Hematopoietic multipotent progenitor cell (in vitro differentiated cells): Measurements from ENCODE around the gene GGT6. TPM values are rescaled to one million over a fixed set of nuclear protein-coding genes. Genes with fewer than 3 reads are reported as not detected.
A peak's percentile ranks its signal among the peaks of the same experiment; 100 is the strongest.

Source experiments
- DNase-seq, 3 donors: peaks; one replicate each; pipeline ENCODE4 v3.0.0-alpha.2; 2011 to 2015; ENCODE audit warnings: low read depth in 2 of 3, low spot score in 2 of 3
- total RNA-seq: library from RNA; depleted of rRNA; stranded (reverse); fragments of >200 nt; gene quantifications from one replicate; pipeline ENCODE4 v1.2.3, GENCODE V29; 2012

The GGT6 gene
- total RNA-seq, 1 donor: not detected

DNA sequence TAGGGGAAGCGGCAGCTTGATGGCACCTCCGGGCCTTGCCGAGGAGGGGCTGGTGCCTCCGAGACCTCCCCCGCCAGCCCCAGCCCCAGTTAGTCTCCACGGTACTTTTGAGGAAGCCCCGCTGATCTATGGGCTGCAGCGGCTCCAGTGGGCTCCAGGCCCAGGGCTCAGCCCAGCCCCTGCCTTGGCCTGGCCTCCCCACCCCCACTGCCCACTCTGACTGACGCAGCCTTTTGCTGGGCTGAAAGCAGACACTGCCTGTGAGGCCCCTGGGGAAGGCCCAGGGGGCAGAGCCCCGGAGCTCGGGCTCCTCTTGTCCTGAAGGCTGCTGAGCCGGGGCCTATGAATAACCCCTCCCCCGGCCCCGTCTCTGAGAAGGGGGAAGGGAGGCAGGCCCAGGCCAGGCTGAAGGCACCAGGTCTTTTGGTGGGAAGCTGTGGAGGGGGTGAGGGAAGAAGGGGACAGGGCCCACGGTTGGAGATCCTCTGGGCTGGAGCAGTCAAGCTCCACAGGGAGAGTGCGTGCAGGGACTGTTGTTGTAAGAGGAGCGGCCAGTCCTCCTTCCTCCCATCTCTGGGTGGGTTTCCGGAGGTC, 16.4 kb upstream of the GGT6 start:
- DNase-seq: no peak

DNA sequence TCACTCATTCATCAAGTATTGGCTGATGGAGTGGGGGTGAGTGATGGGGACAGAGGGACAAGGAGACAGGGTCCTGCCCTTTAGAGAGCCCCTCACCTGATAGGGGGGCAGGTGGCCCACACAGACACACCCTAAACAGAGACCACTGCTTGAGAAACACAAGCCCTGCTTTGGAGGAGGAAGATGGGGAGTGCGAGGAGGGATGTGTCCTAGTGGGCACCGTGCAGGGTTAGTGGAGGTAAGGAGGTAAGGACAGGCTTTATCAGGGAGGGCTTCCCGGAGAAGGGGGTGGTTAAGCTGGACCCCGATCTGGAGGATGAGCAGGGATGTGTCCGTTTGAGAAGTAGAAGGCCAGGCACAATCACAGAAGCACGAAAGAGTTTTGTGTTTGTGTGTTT, 15.8 kb upstream of the GGT6 start:
- no peak for DNase-seq

DNA sequence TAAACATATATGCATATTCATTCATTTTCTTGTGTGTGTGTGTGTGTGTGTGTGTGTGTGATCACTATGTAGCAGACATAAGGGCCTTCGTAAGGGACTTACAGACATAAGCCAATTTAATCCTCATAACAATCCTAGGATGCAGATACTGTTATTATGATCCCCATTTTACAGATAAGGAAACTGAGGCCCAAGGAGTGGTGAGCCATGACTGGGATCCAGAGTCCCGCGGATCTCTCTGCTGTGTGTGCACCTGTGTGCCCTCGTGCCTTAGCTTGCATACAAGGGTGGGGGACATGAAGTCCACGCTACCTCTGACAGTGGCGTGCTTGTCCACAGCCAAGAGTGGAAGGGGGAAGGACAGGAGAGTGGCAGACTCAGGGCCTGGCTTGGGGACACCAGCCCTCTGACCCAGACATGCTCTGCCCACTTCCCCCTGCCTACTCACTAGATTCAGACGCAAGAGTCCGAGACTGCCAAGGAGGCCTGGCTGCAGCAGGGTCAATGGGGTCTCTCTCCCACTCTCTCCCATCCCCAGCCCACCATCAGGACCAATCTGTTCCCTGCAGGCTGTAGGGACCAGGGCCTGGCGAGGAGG, 14.2 kb upstream of the GGT6 start:
- no peak for DNase-seq

DNA sequence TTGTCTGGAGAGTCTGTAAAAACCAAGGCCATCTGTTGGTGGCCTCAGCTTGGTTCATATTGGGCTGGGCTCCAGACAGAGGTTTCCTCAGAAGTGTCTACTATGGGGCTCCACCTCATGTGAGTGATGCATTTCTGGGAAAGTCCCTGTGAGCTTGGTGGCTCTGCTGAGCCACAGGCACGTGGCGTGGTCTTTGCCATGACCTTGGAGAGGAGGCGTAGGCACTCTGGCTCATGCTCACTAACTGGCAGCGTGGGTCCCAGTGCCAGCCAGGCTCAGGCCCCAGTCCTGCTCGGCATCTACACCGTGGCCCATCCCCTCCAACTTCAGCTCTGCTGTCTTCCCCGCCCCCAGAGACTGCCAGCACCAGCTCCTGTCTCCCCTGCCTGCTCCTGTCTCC, 13.3 kb upstream of the GGT6 start:
- DNase-seq: peak in 2 of 3 donors; percentile 53 to 70

DNA sequence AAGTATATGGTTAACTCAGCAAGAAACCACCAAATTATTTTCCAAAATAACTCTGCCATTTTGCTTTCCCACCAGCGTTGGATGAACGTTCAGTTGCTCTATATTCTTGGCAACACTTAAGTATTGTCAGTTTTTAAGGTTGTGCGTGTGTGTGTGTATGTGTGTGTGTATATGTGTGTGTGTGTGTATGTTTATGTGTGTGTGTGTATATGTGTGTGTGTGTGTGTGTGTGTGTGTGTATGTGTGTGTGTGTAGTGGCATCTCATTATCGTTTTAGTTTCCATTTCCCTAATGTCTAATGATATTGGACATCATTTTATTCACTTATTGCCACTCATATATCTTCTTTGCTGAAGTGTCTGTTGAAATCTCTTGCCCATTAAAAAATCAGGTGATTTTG, 12.7 kb upstream of the GGT6 start:
- DNase-seq: no peak

DNA sequence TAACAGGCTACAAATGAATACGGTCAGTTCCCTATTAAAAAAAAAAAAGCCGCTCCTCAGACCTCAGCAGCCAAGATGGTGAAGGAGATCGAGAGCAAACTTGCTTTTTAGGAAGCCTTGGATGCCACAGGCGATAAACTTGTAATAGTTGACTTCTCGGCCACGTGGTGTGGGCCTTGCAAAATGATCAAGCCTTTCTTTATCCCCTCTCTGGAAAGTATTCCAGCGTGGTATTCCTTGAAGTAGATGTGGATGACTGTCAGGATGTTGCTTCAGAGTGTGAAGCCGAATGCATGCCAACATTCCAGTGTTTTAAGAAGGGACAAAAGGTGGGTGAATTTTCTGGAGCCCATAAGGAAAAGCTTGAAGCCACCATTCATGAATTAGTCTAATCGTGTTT, 11.8 kb upstream of the GGT6 start:
- DNase-seq: no peak

DNA sequence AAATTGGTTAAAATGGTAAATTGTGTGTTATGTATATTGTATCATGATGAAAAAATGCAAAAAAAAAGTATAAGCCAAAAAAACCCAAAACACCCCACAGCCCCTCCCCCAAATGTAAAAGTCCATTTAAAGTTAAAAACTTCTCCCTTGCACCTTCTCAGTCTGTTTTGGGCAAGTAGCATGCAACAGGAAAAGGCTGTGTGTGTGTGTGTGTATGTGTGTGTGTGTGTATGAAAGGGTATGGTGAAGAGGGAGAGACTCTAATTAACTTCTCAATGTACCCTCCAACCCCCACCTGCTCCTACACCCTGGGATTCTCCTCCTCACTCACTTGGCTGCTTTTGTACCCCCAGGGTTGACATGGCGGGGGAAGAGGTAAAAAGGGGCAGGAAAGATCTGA, 9.2 kb upstream of the GGT6 start:
- peak in 1 of 3 donors; percentile 45 for DNase-seq

DNA sequence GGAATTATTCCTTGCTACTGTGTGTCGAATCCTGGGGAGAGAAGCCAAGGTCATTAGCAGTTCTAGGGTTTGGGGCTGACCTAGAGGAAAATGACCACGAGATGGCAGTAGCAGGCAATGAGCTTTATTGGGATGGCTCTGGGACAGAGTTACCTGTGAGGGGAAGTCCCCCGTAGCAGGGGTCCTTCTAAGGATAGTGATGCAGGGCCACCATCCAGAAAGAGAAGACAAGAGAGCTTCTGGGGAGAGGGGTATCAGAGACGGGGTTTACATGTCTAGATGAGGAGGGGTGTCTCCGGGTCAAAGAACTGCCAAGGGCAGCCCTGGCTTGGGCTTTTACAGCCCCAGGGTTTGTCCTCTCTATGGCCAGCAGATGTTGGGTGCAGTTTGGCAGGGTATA, 6.4 kb upstream of the GGT6 start:
- DNase-seq: peak in 2 of 3 donors; percentile 45 to 55

DNA sequence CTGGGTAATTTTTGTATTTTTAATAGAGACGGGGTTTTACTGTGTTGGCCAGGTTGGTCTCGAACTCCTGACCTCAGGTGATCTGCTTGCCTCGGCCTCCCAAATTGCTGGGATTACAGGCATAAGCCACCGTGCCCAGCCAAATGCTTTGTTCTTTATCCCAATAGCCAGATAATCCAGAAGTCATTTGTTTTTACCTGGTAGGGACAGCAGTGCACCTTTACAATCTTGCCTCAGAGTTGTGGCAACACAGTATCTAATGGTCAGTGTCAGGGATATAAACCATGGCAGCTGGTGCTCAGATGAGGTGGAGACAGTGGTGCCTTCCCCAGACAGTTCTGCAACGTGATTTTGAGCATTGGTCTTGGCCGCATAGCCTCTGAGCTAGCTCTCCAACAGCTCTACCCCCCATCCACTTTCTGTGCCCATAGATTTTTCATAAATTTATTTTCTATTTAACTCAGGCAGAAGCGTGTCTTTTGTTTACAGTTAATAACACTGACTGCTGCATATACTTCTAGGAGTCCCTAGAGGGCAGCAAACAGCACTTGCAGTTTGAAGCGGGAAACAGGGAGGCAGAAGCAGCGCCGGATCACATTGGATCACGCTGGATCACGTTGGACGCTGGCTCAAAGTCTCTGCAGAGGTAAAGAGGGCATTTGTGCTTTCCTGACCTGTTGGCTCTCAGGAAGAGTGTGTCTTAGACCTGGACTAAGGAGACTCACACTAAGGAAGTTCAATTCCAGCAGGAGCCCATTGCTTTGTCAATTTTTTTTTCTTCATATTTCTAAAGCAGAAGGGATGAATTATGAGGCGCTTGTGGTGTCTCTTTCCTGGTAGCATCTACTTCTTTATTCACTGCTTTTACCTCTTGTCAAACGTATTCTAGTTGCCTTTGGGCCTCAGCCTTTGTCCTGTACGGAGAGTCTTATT, 5.1 kb upstream of the GGT6 start:
- DNase-seq: peak in 2 of 3 donors; percentile 67 to 80

DNA sequence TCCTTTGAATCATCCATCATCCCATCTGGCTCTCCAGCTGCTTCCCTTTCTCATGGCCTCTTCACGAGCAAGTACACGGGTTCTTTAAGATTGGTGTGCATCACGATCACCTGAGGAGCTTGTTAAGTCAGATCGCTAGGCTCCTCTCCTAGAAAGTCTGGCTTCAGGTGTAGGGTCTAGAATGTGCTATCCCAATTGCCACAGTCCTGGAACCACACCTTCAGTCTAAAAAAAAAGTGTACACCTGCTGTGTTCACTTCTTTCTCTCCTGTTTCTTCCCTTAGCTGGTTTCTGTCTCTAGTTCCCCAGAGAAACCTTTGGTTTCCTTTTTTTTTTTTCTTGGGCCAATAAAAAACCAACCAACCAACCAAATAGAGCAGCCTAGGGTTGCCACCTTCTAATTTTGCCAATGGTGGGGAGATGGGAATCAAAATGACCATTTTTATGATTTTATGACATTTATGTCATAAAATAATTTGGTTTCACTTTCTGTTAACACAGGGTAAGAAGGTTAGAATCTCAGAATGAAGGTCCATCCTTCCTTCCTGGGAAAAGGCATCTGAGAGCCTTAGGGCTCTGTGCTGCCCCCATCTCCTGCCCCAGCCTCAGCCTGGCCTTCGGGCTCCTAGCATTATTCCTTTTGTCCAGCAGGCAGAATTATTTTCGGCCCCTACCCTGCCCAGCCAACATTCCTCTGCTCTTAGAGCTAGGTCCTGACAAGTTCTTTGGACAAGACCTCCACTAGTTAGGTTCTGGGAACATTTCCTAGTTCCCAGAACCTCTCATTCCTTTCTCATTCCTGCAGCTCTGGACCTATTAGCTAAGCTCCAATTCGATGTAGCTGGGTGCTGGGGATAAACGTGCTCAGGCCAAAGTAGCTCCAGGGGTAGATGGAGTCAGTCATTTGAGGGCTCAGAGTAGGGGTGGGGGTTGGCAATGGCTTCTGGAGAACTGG, 1.9 kb upstream of the GGT6 start:
- DNase-seq: no peak

DNA sequence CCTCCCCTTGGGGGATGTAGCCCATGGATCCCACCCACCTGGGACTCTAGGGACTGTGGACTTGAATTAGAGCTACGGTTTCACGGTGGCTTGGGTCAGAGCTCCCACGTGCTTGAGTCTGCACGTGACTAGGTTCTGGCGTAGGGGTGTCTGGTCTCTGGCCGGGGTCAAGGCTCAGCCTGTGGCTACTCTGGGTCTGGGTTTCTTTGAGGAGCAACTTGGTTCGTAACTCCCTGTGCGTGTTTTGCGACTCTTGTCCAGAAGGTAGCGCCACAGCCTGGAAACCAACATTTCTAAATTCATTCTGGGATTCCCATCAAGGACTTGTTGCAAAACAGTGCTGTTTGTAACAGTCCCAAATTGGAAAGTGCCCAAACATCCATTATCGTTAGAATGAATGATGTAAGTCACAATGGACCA, 470 bp upstream of the GGT6 start:
- no peak for DNase-seq

DNA sequence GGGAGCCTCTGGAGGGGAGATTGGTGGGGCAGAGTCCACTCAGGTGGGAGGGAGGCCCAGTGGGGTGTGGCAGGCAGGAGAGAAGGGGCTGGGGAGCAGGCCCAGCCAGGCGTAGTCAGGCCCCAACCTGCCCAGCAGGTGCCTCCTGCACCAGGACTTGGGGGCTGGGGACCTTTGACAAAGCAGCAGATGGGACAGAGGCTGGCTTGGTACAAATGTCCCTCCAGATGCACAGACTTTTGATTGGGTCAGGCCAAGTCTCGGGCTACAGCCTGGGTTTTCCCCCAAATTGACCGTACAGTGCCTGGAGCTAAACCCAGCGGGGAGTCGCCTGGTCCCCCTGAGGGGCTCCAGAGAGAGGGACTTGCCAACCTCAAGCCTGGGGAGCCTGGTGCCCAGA, 411 bp downstream of the GGT6 start:
- no peak for DNase-seq

DNA sequence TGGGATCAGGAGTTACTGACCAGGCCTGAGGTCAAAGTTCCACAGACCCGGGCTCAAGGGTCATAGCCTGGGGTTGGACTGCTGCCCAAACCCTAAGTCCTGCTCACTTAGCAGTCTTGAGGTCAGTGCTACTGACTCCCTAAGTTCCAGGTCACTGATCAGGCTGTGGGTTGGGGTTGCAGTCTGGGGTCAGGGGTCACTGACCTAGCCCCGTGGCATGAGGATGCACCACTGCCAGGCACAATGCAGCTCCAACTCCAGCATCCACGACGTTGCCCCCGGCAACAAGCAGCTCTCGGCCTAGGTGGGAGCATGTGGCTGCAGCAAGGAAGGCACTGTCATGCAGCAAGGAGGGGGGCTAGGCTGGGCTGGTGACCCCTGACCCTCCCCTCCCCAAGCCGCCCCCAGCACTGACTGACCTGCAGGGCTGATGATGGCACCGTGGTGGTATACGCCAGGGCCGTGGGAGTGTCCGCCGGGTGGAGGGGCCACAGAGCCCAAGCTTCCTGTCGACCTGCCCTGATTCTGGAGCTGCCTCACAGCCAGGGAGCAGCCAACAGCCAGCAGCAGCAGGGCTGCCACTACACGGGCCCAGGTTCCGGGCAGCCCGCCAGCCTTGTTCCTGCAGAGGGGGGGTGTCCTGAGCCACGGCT, 1.1 kb downstream of the GGT6 start:
- DNase-seq: no peak

DNA sequence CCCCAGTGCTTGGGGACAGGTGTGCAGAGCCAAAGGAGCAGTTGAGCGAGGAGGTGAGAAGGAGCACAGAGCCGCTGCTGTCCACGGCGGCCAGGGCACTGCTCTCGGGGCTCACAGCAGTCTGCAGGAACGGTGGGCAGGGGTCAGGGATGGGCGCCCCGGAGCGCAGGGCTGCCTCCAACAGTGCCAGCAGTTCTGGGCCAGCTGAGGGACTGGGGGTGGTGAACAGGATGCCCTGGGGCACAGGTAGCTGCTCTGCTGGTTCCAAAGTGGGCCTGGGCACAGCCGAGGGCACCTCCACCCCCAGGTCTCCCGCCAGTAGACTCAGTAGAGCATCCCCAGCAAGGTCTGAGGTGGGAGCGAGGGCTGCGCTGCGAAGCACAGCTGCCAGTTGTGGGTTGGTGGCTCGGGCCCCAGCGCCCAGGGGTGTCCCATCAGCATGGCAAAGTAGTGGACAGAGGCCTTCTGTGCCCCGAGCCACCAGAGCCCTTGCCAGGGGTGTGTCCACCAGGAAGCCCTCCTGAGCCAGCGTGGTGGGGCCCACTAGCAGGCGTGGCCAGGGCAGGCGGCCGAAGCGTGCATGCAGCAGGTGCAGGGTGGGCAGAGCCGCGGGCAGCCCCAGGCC, 1.9 kb downstream of the GGT6 start:
- no peak for DNase-seq

DNA sequence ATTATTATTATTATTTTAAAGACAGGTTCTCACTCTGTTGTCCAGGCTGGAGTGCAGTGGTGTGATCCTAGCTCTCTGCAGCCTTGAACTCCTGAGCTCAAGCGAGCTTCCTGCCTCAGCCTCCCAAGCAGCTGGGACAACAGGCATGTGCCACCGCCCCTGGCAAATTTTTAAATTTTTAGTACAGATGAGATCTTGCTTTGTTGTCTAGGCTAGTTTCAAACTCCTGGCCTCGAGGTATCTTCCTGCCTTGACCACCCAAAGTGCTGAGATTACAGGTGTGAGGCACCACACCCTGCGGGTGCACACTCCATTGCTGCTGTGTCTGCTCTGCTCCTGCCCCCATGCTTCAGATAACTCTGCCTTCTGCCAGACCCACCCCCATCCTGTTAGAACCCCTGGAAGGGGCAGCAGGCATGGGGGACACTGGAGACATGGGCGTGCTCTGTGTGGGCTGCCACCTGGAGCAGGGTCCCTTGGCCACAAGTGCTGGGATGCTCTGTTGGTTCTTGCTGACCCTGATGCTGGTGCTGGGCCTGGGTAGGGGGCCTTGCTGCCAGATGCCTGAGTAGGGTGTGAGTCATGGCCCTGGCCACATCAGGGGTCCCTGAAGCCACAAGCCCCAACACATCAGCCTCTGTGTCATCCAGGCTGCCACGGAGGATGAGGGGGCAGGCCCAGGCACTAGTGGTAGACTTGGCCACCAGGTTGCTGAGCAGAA, 2.6 kb downstream of the GGT6 start:
- no peak for DNase-seq

DNA sequence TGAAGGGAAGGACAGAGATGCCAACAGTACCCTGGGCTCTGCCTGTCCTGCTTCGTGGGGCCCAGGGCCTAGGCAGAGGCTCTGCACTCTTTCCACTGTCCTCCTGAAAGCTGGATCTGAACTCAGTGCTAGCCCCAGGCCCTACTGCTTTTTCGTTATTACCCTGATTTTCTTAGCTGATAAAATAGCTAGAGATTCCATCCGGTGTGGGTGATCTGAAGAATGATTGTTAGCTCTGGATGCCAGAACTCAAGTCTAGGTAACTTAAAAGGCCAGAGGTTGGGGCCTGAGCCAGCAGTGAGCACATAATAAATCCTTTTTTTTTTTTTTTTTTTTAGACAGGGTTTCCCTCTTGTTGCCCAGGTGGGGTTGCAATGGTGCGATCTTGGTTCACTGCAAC, 3.4 kb downstream of the GGT6 start:
- DNase-seq: no peak

DNA sequence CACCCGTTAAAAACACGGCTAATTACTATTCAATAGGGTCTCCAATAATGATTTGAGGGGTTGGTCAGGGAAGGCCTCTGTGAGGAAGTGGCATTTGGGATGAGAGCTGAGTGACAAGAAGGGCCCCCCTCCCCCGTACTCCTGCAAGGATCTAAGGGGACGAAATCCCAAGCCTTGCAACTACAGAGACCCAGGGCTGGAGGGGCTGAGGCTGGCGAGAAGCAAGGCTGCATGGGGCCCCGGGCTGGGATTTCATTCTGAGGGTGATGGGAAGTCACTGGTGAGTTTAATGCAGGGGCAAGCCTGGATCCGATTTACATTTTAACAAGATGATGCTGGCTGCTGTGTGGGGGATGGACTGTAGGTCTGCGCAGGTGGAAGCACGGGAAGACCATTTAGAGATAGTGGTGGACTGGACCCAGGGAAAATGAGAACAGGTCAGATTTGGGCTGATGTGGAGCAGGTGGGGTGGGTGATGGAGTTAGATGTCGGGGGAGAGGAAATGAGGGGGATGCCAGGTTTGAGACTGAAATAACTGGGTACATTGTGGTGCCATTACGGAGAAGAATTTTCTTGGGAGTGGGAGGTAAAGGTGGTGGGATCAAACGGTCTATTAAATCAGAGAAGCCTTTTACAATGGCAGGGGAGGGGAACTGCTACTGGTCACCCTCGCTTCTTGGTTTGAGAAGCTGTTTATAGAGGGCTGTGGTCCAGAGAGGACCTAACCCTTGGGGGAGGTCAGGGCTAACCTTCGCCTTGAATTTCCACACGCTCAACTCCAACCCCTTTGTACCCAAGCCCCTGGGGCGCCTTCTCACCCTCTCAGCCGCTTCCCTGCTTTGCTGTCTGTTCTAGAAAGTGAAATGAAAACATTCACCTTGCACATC, 4.3 kb downstream of the GGT6 start:
- DNase-seq: no peak
